Activated naive CD4-positive, alpha-beta T cell treated with anti-CD3 and anti-CD28 coated beads, Interleukin-2, amount 10 ng/mL, durations not matched to agents 7 days and 5 days (primary cell): ENCODE data around the gene HIC1.
A peak's percentile ranks its signal among the peaks of the same experiment; 100 is the strongest.

ENCODE experiments used
- CTCF ChIA-PET: fragments of 350-600 bp; sonication (Branson Sonifier 250); formaldehyde crosslinking; loops from one replicate; lab custom pipeline; 2021; ENCODE audit warnings: antibody characterized with exemption; lab: Charles Lee
- DNase-seq: peaks from one replicate; pipeline ENCODE4 v3.0.0-alpha.2; 2020
- H3K27ac Mint-ChIP-seq: one replicate; pipeline ENCODE4 v1.8.0; 2021; ENCODE audit warnings: mild to moderate bottlenecking, moderate library complexity, mixed read lengths
- H3K27me3 Mint-ChIP-seq: one replicate; pipeline ENCODE4 v1.8.0; 2021; ENCODE audit warnings: mild to moderate bottlenecking, mixed read lengths
- H3K36me3 Mint-ChIP-seq: one replicate; pipeline ENCODE4 v1.8.0; 2021; ENCODE audit warnings: mixed read lengths
- H3K4me1 Mint-ChIP-seq: one replicate; pipeline ENCODE4 v1.8.0; 2021; ENCODE audit warnings: mixed read lengths
- H3K4me3 Mint-ChIP-seq: one replicate; pipeline ENCODE4 v1.8.0; 2021; ENCODE audit warnings: mild to moderate bottlenecking, moderate library complexity, mixed read lengths
- H3K9me3 Mint-ChIP-seq: one replicate; pipeline ENCODE4 v1.8.0; 2021; ENCODE audit warnings: mixed read lengths

Gene HIC1

GRCh38 chr17:2075336-2076086, 20.6 kb downstream of the HIC1 start:
- Mint-ChIP-seq H3K27ac (no peak overlapping the region), H3K4me3 (no peak overlapping the region), H3K27me3 (no peaks in the 10 kb centered on the region), H3K4me1 (peaks cover 43% of the 10 kb centered on the region), H3K36me3 (peaks cover 56% of the 10 kb centered on the region), H3K9me3 (no peaks in the 10 kb centered on the region)
- no peak for DNase-seq
- CTCF ChIA-PET: interaction anchor here (1.2 to 1.9 kb wide), 5 partner anchors 10 to 95 kb away, joined by 3 to 4 read pairs (median 3); partner anchors contain the start of gene HIC1

- H3K4me1 Mint-ChIP-seq: peaks cover 35% of the 10 kb centered on the region
- DNase-seq: no peak
- no peak overlapping the region for H3K27ac Mint-ChIP-seq
- CTCF ChIA-PET: interaction anchor here (1.2 to 1.3 kb wide), 4 partner anchors 11 to 94 kb away, joined by 3 to 4 read pairs (median 3); partner anchors contain the start of gene HIC1
- no peak overlapping the region for H3K4me3 Mint-ChIP-seq
- no peaks in the 10 kb centered on the region for H3K27me3 Mint-ChIP-seq
- peaks cover 54% of the 10 kb centered on the region for H3K36me3 Mint-ChIP-seq
- H3K9me3 Mint-ChIP-seq: no peaks in the 10 kb centered on the region
Measured at GRCh38 chr17:2076087-2076984, 21.4 kb downstream of the HIC1 start.

- Mint-ChIP-seq H3K4me1 (peaks cover 32% of the 10 kb centered on the region), H3K36me3 (peaks cover 55% of the 10 kb centered on the region), H3K27me3 (no peaks in the 10 kb centered on the region), H3K4me3 (no peak overlapping the region), H3K9me3 (no peaks in the 10 kb centered on the region), H3K27ac (no peak overlapping the region)
- CTCF ChIA-PET: interaction anchor here (1.2 kb wide), 1 partner anchor 50 kb away, joined by 3 read pairs; no protein-coding TSS in a partner anchor
- DNase-seq: no peak
Measured at GRCh38 chr17:2077040-2077439, 22.1 kb downstream of the HIC1 start.

GRCh38 chr17:2081564-2081963, 26.7 kb downstream of the HIC1 start:
- DNase-seq: no peak
- CTCF ChIA-PET: interaction anchor here (1.0 to 1.6 kb wide), 4 partner anchors 13 to 163 kb away, joined by 3 to 8 read pairs (median 4); no protein-coding TSS in a partner anchor
- Mint-ChIP-seq H3K4me1 (peaks cover 34% of the 10 kb centered on the region), H3K27ac (peak overlapping the region; percentile 64), H3K36me3 (peaks cover 58% of the 10 kb centered on the region), H3K27me3 (no peaks in the 10 kb centered on the region), H3K4me3 (no peak overlapping the region), H3K9me3 (no peaks in the 10 kb centered on the region)

GRCh38 chr17:2082003-2082781, 27.3 kb downstream of the HIC1 start:
- H3K27me3 Mint-ChIP-seq: no peaks in the 10 kb centered on the region
- peaks cover 60% of the 10 kb centered on the region for H3K36me3 Mint-ChIP-seq
- CTCF ChIA-PET: interaction anchor here (0.8 to 1.8 kb wide), 7 partner anchors 12 to 163 kb away, joined by 3 to 8 read pairs (median 5); no protein-coding TSS in a partner anchor
- H3K9me3 Mint-ChIP-seq: no peaks in the 10 kb centered on the region
- H3K4me1 Mint-ChIP-seq: peaks cover 40% of the 10 kb centered on the region
- no peak overlapping the region for H3K4me3 Mint-ChIP-seq
- H3K27ac Mint-ChIP-seq: peak overlapping the region; percentile 64
- DNase-seq: no peak

GRCh38 chr17:2083613-2084035, 28.7 kb downstream of the HIC1 start:
- Mint-ChIP-seq H3K27me3 (no peaks in the 10 kb centered on the region), H3K4me3 (no peak overlapping the region), H3K9me3 (no peaks in the 10 kb centered on the region), H3K36me3 (peaks cover 56% of the 10 kb centered on the region), H3K4me1 (peaks cover 54% of the 10 kb centered on the region), H3K27ac (no peak overlapping the region)
- CTCF ChIA-PET: interaction anchor here (1.3 to 1.8 kb wide), 3 partner anchors 14 to 161 kb away, joined by 5 to 8 read pairs (median 5); no protein-coding TSS in a partner anchor
- no peak for DNase-seq

GRCh38 chr17:2084036-2084765, 29.3 kb downstream of the HIC1 start:
- CTCF ChIA-PET: interaction anchor here (1.3 to 1.8 kb wide), 4 partner anchors 15 to 161 kb away, joined by 3 to 8 read pairs (median 5); no protein-coding TSS in a partner anchor
- Mint-ChIP-seq H3K36me3 (peaks cover 53% of the 10 kb centered on the region), H3K9me3 (no peaks in the 10 kb centered on the region), H3K27ac (no peak overlapping the region), H3K4me1 (peaks cover 60% of the 10 kb centered on the region), H3K4me3 (no peak overlapping the region), H3K27me3 (no peaks in the 10 kb centered on the region)
- DNase-seq: no peak

GRCh38 chr17:2084766-2085647, 30.1 kb downstream of the HIC1 start:
- Mint-ChIP-seq H3K27ac (no peak overlapping the region), H3K27me3 (no peaks in the 10 kb centered on the region), H3K4me3 (no peak overlapping the region), H3K36me3 (peaks cover 47% of the 10 kb centered on the region), H3K4me1 (peaks cover 67% of the 10 kb centered on the region), H3K9me3 (no peaks in the 10 kb centered on the region)
- CTCF ChIA-PET: interaction anchor here (1.2 to 1.9 kb wide), 5 partner anchors 13 to 198 kb away, joined by 3 to 8 read pairs (median 5); no protein-coding TSS in a partner anchor
- DNase-seq: no peak

GRCh38 chr17:2085648-2085949, 30.7 kb downstream of the HIC1 start:
- no peaks in the 10 kb centered on the region for H3K9me3 Mint-ChIP-seq
- H3K4me3 Mint-ChIP-seq: no peak overlapping the region
- peaks cover 73% of the 10 kb centered on the region for H3K4me1 Mint-ChIP-seq
- DNase-seq: no peak
- H3K36me3 Mint-ChIP-seq: peaks cover 43% of the 10 kb centered on the region
- CTCF ChIA-PET: interaction anchor here (1.2 to 3.1 kb wide), 5 partner anchors 14 to 197 kb away, joined by 3 to 21 read pairs (median 5); no protein-coding TSS in a partner anchor
- no peak overlapping the region for H3K27ac Mint-ChIP-seq
- H3K27me3 Mint-ChIP-seq: no peaks in the 10 kb centered on the region

- DNase-seq: no peak
- H3K36me3 Mint-ChIP-seq: peaks cover 42% of the 10 kb centered on the region
- no peak overlapping the region for H3K4me3 Mint-ChIP-seq
- H3K27me3 Mint-ChIP-seq: no peaks in the 10 kb centered on the region
- CTCF ChIA-PET: interaction anchor here (0.7 to 5.9 kb wide), 11 partner anchors 15 to 196 kb away, joined by 3 to 40 read pairs (median 3); partner anchors contain the start of gene HIC1
- H3K4me1 Mint-ChIP-seq: peaks cover 80% of the 10 kb centered on the region
- peak overlapping the region; percentile 12 for H3K27ac Mint-ChIP-seq
- H3K9me3 Mint-ChIP-seq: no peaks in the 10 kb centered on the region
Measured at GRCh38 chr17:2086306-2086705, 31.4 kb downstream of the HIC1 start.

- peak overlapping the region; percentile 34 for H3K4me3 Mint-ChIP-seq
- no peaks in the 10 kb centered on the region for H3K27me3 Mint-ChIP-seq
- CTCF ChIA-PET: interaction anchor here (1.1 to 5.9 kb wide), 4 partner anchors 14 to 158 kb away, joined by 3 to 40 read pairs (median 14); partner anchors contain the start of gene HIC1
- H3K9me3 Mint-ChIP-seq: no peaks in the 10 kb centered on the region
- H3K36me3 Mint-ChIP-seq: peaks cover 39% of the 10 kb centered on the region
- peak; percentile 79 for DNase-seq
- H3K27ac Mint-ChIP-seq: peak overlapping the region; percentile 50
- peaks cover 81% of the 10 kb centered on the region for H3K4me1 Mint-ChIP-seq
Measured at GRCh38 chr17:2087597-2088211, 32.8 kb downstream of the HIC1 start.
